Fibroblast of gingiva (primary cell): ENCODE measurements around the gene ALOX5AP.
"Not testable (repeated sequence)": the region's sequence is repeated elsewhere in the genome, so short reads cannot be mapped to it uniquely, and the experiment has no call there.

Source experiments
- DNase-seq: peaks from one replicate; pipeline ENCODE4 v3.0.0-alpha.2; 2011; ENCODE audit warnings: low read depth

Gene ALOX5AP

GRCh38 chr13:30737511-30738337, 2.4 kb downstream of the ALOX5AP start:
- DNase-seq = no peak

GRCh38 chr13:30738526-30739236, 3.3 kb downstream of the ALOX5AP start:
- DNase-seq = no peak

- DNase-seq = no peak
These were observed 3.8 kb downstream of the ALOX5AP start for GRCh38 chr13:30739237-30739528.

- peak; percentile 43 for DNase-seq
These were observed 4.7 kb downstream of the ALOX5AP start for GRCh38 chr13:30739761-30740642.

GRCh38 chr13:30742901-30743300, 7.6 kb downstream of the ALOX5AP start:
- no peak for DNase-seq

GRCh38 chr13:30743319-30744055, 8.1 kb downstream of the ALOX5AP start:
- peak; percentile 85 for DNase-seq

GRCh38 chr13:30744056-30744680, 8.8 kb downstream of the ALOX5AP start:
- no peak for DNase-seq

GRCh38 chr13:30744681-30745077, 9.3 kb downstream of the ALOX5AP start:
- DNase-seq = no peak

- no peak for DNase-seq
These were observed 10.8 kb downstream of the ALOX5AP start for GRCh38 chr13:30745906-30746686.

GRCh38 chr13:30746791-30747190, 11.4 kb downstream of the ALOX5AP start:
- no peak for DNase-seq

- DNase-seq = not testable (repeated sequence)
These were observed 12.5 kb downstream of the ALOX5AP start for GRCh38 chr13:30747845-30748244.

GRCh38 chr13:30748717-30749116, 13.4 kb downstream of the ALOX5AP start:
- no peak for DNase-seq

- no peak for DNase-seq
These were observed 14.7 kb downstream of the ALOX5AP start for GRCh38 chr13:30750036-30750435.

GRCh38 chr13:30751183-30751933, 16.0 kb downstream of the ALOX5AP start:
- DNase-seq = no peak

- DNase-seq = no peak
These were observed 17.0 kb downstream of the ALOX5AP start for GRCh38 chr13:30752201-30752797.

GRCh38 chr13:30753030-30753616, 17.8 kb downstream of the ALOX5AP start:
- DNase-seq = no peak

- no peak for DNase-seq
These were observed 20.3 kb downstream of the ALOX5AP start for GRCh38 chr13:30755678-30756077.

- DNase-seq = no peak
These were observed 21.8 kb downstream of the ALOX5AP start for GRCh38 chr13:30757026-30757742.
